GM12892 (cell line): ENCODE results near the gene ZFP57.

Experiments
- DNase-seq: peaks from one replicate; pipeline ENCODE4 v3.0.0; 2011; ENCODE audit not compliant: insufficient read length
- FAIRE-seq: peaks from 2 replicates; lab custom pipeline; 2011; peaks lifted over from hg19 to GRCh38; lab: Jason Lieb, UNC
- POLR2A ChIP-seq: IDR thresholded peaks from 2 replicates; pipeline ENCODE4 v1.6.1; 2011; ENCODE audit warnings: low read depth, low read length, control low read depth
- POLR2AphosphoS5 ChIP-seq: IDR thresholded peaks from 2 replicates; pipeline ENCODE4 v1.6.1; 2011; ENCODE audit warnings: low read depth, low read length, control low read depth
- TAF1 ChIP-seq: IDR thresholded peaks from 2 replicates; pipeline ENCODE4 v1.6.1; 2011; ENCODE audit warnings: low read depth, mild to moderate bottlenecking, control low read depth, low read length, borderline replicate concordance

The ZFP57 gene

GRCh38 chr6:29723262-29723665, 42.3 kb upstream of the ZFP57 start, which contains the start of gene HLA-F:
TSS of gene HLA-F (plus strand) at chr6:29723434. CDS start at chr6:29723464, 30 bp downstream.
- DNase-seq = peak; percentile 79
- peak; percentile 79 for TF ChIP-seq POLR2AphosphoS5
- peak; percentile 79 for TF ChIP-seq TAF1
- TF ChIP-seq POLR2A = peak; percentile 82
- FAIRE-seq = no peak

- TF ChIP-seq POLR2AphosphoS5 = no peak
- no peak for TF ChIP-seq POLR2A
- no peak for TF ChIP-seq TAF1
- FAIRE-seq = no peak
- no peak for DNase-seq
Observed at GRCh38 chr6:29720863-29721262, 39.9 kb upstream of the ZFP57 start.

DNA sequence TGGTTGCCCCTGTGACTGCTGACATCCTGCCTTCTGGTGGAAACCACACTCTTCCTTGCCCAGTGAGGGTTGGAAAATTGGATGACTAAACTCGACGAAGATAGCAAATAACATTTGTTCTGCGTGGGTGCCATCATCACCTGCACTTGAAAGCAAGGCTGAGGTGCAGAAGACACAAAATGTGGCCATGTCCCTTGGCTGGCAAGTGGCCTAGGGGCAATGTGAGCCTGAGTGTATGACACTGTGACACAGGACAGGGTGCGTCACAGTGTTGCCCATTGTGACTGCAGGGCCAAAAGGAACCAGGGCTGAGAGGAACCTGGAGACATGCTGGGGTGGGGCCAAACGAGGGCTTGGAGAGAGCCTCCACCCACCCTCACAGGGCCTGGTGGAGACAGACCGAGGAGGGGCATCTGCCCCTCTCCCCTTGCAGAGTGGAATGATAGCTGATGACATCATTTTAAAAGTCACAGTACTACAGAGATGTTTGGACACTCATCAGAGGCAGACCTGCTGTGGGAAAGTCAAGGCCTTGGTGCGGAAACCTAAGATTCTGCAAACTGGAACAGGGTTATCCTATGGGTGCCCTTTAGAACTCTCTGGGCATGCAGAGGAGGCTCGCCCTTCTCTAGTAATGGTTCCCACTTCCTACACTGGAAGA, 29.5 kb upstream of the ZFP57 start:
- TF ChIP-seq POLR2AphosphoS5 (no peak), POLR2A (no peak), TAF1 (no peak)
- DNase-seq (no peak), FAIRE-seq (no peak)

GRCh38 chr6:29709188-29709587, 28.2 kb upstream of the ZFP57 start:
- FAIRE-seq (peak; percentile 46), DNase-seq (no peak)
- TF ChIP-seq TAF1 (no peak), POLR2A (no peak), POLR2AphosphoS5 (no peak)

- DNase-seq (no peak), FAIRE-seq (peak; percentile 80)
- TF ChIP-seq TAF1 = no peak
- no peak for TF ChIP-seq POLR2AphosphoS5
- no peak for TF ChIP-seq POLR2A
Observed at GRCh38 chr6:29708432-29709179, 27.7 kb upstream of the ZFP57 start.

DNA sequence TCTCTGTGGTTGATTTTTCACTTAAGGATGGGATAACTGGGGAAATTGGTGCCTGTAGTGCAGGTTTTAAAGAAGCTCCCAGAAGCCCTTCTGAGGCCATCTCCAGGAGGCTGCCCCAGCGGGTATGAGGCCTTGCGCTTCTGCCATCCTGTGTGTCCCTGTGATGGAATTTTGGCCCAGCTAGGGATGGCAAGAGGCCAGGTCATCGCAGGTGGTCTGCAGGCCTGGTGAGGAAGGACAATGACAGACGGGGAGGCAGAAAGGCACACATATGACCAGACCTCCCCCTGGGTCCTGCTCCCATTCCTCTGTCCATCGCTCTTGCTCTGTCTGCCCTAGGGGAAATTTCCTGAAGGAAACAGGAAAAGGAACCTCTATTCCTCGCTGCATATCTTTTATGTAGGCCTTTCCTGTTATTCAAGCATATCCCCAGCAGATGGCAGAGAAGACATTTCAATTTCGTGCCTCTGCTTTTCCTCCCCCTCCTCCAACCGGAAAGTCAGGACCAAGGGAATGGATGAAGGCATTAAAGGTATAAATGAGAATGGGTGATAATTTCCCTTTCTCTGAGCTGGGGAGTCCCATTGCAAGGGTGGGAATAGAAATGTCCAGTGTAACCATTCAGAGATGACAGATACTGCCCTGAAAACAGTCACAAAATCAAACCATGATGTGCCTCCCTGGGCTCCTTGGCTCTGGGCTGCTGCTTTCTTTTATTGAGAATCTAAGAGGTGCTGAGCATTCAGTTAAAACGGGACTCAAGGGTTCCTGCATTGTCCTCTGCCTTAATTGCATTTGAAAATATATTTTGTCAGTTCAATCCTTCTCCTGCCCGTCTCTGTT, 24.7 kb upstream of the ZFP57 start:
- TF ChIP-seq TAF1 = no peak
- no peak for TF ChIP-seq POLR2AphosphoS5
- no peak for TF ChIP-seq POLR2A
- DNase-seq (no peak), FAIRE-seq (no peak)

- peak; percentile 81 for FAIRE-seq
- TF ChIP-seq POLR2AphosphoS5 (no peak), TAF1 (no peak), POLR2A (no peak)
- DNase-seq = peak; percentile 53
Observed at GRCh38 chr6:29702519-29703103, 21.7 kb upstream of the ZFP57 start.

DNA sequence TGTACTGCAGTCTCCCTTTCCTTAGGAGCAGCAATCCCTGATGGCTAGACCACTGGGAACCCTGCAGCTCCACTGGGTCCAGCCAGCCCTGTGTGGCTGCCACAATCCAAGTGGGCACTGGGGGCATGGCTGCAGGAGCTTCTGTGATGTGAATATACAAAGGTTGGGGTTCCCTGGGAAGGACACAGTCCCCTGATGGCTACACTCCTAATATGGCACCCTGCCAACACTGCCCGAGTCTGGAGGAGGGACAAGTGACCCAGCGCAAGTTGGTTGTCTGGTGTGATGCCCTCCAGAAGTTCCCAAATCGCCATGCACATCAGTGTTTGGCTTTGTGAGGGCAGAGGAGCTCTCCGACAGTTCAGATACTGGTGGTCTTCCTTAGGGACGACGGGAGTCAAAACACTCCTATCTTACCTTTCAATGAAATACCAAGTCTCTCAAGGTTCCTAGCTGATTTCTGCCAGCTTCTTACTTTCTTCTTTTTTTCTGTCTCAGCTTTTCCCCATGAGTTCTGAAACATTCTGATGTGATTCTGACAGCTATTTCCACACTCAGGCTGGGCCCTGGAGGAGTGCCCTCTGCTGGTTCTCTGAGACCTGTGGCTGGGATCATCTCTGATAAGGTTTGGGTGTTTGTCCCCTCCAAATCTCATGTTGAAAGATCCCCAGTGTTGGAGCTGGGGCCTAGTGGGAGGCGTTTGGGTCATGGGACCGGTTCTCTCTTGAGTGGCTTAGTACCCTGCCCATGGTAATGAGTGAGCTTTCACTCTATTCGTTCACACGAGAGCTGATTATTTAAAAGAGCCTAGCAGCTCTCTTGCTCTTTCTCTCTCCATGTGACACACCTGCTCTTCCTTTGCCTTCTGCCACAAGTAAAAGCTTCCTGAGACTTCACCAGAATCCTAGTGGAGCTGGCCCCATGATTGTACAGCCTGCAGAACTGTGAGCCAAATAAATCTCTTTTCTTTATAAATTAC, 15.5 kb upstream of the ZFP57 start:
- TF ChIP-seq TAF1 = no peak
- TF ChIP-seq POLR2A = no peak
- no peak for TF ChIP-seq POLR2AphosphoS5
- DNase-seq (no peak), FAIRE-seq (no peak)

DNA sequence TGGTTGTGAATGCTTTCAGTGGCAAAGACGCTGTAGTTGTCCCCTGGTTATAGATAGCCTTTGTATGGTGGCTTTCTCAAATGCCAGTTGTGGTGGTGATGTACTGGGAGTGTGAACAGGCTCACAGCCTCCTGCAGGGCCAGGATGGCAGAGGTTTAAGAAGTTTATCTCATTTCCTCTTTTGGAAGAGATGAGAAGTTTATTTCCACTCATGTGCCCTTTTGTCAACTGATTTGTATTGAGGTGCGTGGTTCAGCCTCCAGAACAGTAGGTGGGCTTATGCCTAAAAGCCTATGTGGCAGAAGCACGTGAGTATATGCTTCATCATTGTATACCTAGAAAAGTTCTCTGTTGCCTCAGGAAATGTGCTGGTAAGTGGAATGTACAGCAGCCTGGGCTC, 13.7 kb upstream of the ZFP57 start:
- DNase-seq (no peak), FAIRE-seq (no peak)
- TF ChIP-seq POLR2A = no peak
- TF ChIP-seq POLR2AphosphoS5 = no peak
- no peak for TF ChIP-seq TAF1

GRCh38 chr6:29685718-29686326, 4.9 kb upstream of the ZFP57 start:
- TF ChIP-seq POLR2A (no peak), TAF1 (no peak), POLR2AphosphoS5 (no peak)
- DNase-seq (no peak), FAIRE-seq (no peak)
